Activated CD8-positive, alpha-beta memory T cell treated with anti-CD3 and anti-CD28 coated beads, Interleukin-2, amount 50 U/mL, for 1 hour (primary cell): ENCODE results near the gene MAST2.
"Not testable (repeated sequence)": the region's sequence is repeated elsewhere in the genome, so short reads cannot be mapped to it uniquely, and the experiment has no call there.

Experiments used
- DNase-seq: peaks from one replicate; pipeline ENCODE4 v3.0.0-alpha.2; 2020; ENCODE audit errors: extremely low read depth

Gene MAST2

GRCh38 chr1:45857755-45858492 is 54.5 kb downstream of the MAST2 start:
- DNase-seq: not testable (repeated sequence)

- DNase-seq: no peak
These were observed 55.8 kb downstream of the MAST2 start for GRCh38 chr1:45859221-45859620.

GRCh38 chr1:45862008-45862407 is 58.6 kb downstream of the MAST2 start:
- no peak for DNase-seq

- DNase-seq: no peak
These were observed 59.8 kb downstream of the MAST2 start for GRCh38 chr1:45863218-45863617.

GRCh38 chr1:45864167-45865106 is 61.0 kb downstream of the MAST2 start:
- DNase-seq: no peak

GRCh38 chr1:45867697-45868348 is 64.4 kb downstream of the MAST2 start:
- no peak for DNase-seq

GRCh38 chr1:45868861-45869260 is 65.4 kb downstream of the MAST2 start:
- DNase-seq: no peak

GRCh38 chr1:45870500-45870899 is 67.1 kb downstream of the MAST2 start:
- DNase-seq: no peak

GRCh38 chr1:45872173-45872801 is 68.9 kb downstream of the MAST2 start:
- not testable (repeated sequence) for DNase-seq

GRCh38 chr1:45876000-45876617 is 72.7 kb downstream of the MAST2 start:
- DNase-seq: no peak

- DNase-seq: no peak
These were observed 73.9 kb downstream of the MAST2 start for GRCh38 chr1:45877264-45877663.

- DNase-seq: no peak
These were observed 76.6 kb downstream of the MAST2 start for GRCh38 chr1:45879885-45880598.

GRCh38 chr1:45880930-45881329 is 77.5 kb downstream of the MAST2 start:
- no peak for DNase-seq

GRCh38 chr1:45883658-45884057 is 80.2 kb downstream of the MAST2 start:
- no peak for DNase-seq

GRCh38 chr1:45884700-45885099 is 81.3 kb downstream of the MAST2 start:
- no peak for DNase-seq

GRCh38 chr1:45886229-45886628 is 82.8 kb downstream of the MAST2 start:
- DNase-seq: no peak

GRCh38 chr1:45887156-45887842 is 83.9 kb downstream of the MAST2 start:
- DNase-seq: no peak

- DNase-seq: no peak
These were observed 86.7 kb downstream of the MAST2 start for GRCh38 chr1:45890078-45890477.

GRCh38 chr1:45891087-45891486 is 87.7 kb downstream of the MAST2 start:
- DNase-seq: no peak
